C4-2B (cell line): ENCODE measurements around the gene HEXIM2.

ENCODE experiments used
- ZFX ChIP-seq: fragments of 450-650 bp; IDR thresholded peaks from 2 replicates; pipeline ENCODE4 v1.6.1; 2017
- TF ChIP-seq, protein P1 (sequence below): fragments of 450-650 bp; conservative IDR thresholded peaks from 2 replicates; pipeline ENCODE4 v1.5.1; 2017; ENCODE audit warnings: mild to moderate bottlenecking

- TF ChIP-seq, protein P1, sequence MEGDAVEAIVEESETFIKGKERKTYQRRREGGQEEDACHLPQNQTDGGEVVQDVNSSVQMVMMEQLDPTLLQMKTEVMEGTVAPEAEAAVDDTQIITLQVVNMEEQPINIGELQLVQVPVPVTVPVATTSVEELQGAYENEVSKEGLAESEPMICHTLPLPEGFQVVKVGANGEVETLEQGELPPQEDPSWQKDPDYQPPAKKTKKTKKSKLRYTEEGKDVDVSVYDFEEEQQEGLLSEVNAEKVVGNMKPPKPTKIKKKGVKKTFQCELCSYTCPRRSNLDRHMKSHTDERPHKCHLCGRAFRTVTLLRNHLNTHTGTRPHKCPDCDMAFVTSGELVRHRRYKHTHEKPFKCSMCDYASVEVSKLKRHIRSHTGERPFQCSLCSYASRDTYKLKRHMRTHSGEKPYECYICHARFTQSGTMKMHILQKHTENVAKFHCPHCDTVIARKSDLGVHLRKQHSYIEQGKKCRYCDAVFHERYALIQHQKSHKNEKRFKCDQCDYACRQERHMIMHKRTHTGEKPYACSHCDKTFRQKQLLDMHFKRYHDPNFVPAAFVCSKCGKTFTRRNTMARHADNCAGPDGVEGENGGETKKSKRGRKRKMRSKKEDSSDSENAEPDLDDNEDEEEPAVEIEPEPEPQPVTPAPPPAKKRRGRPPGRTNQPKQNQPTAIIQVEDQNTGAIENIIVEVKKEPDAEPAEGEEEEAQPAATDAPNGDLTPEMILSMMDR, result no peak
- TF ChIP-seq ZFX, result no peak
Measured at GRCh38 chr17:45171338-45172231, 9.9 kb downstream of the HEXIM2 start.
